K562 (cell line): Measurements from ENCODE around the gene SUPT3H. TPM values are rescaled to one million over a fixed set of nuclear protein-coding genes. Genes with fewer than 3 reads are reported as not detected.

Source experiments
- ATAC-seq: fragments of 200-7000 bp; cut with Tn5 transposase; 3 replicates; pipeline ENCODE4 v1.9.1; 2020; ENCODE audit warnings: moderate library complexity
- BruUV-seq: library from RNA; stranded (reverse); fragments of 400-500 nt; replicated peaks from 2 replicates; lab custom pipeline; 2021; lab: Mats Ljungman, UMichigan
- CTCF ChIA-PET: fragments of 300-600 bp; formaldehyde crosslinking; extraction: SDS; loops from one replicate; lab custom pipeline; 2021; ENCODE audit warnings: low intra/inter-chr PET ratio; lab: Yijun Ruan, JAX
- POLR2A ChIA-PET: fragments of 300-600, 350-650 bp; sonication (Branson Sonifier 250); formaldehyde crosslinking; extraction: SDS; loops from one replicate; lab custom pipeline; 2021; ENCODE audit warnings: antibody characterized with exemption, inconsistent platforms; lab: Yijun Ruan, JAX
- DNase-seq, 4 experiments: peaks; one replicate each; pipeline versions ENCODE4 v3.0.0 to v3.0.0-alpha.2; 2011 to 2018; ENCODE audit warnings: low spot score in 3 of 4, mixed read lengths in 3 of 4; ENCODE audit errors: extremely low read depth in 1 of 4
- FAIRE-seq: peaks from 2 replicates; lab custom pipeline; 2011; peaks lifted over from hg19 to GRCh38; lab: Jason Lieb, UNC
- H2AFZ ChIP-seq: 2 replicates; pipeline ENCODE4 v1.6.0; 2011; ENCODE audit warnings: low read depth, low read length, control low read depth, inconsistent platforms
- H3K27ac ChIP-seq: fragments of 200-600 bp; 3 replicates; pipeline ENCODE4 v1.8.0; 2011; ENCODE audit warnings: low read depth, mild to moderate bottlenecking, control low read depth, inconsistent platforms, low read length, moderate library complexity, mixed read lengths; ENCODE audit errors: extremely low read depth
- H3K27me3 ChIP-seq, 2 experiments: fragments of 300-600 bp in 1 of 2; 2 replicates in 1 of 2; 3 replicates in 1 of 2; pipeline versions ENCODE4 v1.6.0 to v1.8.0; 2011; ENCODE audit warnings: inconsistent platforms in 2 of 2, low read length in 2 of 2, mild to moderate bottlenecking in 1 of 2, mixed read lengths in 1 of 2, moderate library complexity in 1 of 2; ENCODE audit not compliant: control insufficient read depth in 2 of 2, insufficient read depth in 2 of 2
- H3K36me3 ChIP-seq: fragments of 300-600 bp; 3 replicates; pipeline ENCODE4 v1.8.0; 2011; ENCODE audit warnings: mild to moderate bottlenecking, low read length, inconsistent platforms; ENCODE audit not compliant: control insufficient read depth, insufficient read depth
- H3K4me1 ChIP-seq, 2 experiments: fragments of 200-600 bp in 1 of 2; replicated peaks in 1 of 2; 2 replicates in 1 of 2; 3 replicates in 1 of 2; pipeline versions ENCODE4 v1.5.1 to v1.8.0; 2011; ENCODE audit warnings: inconsistent platforms in 2 of 2, low read length in 2 of 2, mild to moderate bottlenecking in 1 of 2, mixed read lengths in 1 of 2, moderate library complexity in 1 of 2; ENCODE audit not compliant: control insufficient read depth in 2 of 2, insufficient read depth in 2 of 2
- H3K4me2 ChIP-seq: 2 replicates; pipeline ENCODE4 v1.6.1; 2011; ENCODE audit warnings: low read length, control low read depth, inconsistent platforms, mixed read lengths; ENCODE audit not compliant: insufficient read depth
- H3K4me3 ChIP-seq: fragments of 200-600 bp; sonication (generic), shearing (Covaris generic); 2 replicates; pipeline ENCODE4 v1.5.1; 2016; ENCODE audit warnings: control low read depth, inconsistent platforms
- H3K79me2 ChIP-seq: fragments of 200-600 bp; 3 replicates; pipeline ENCODE4 v1.8.0; 2011; ENCODE audit warnings: low read length, inconsistent platforms; ENCODE audit not compliant: control insufficient read depth, insufficient read depth
- H3K9ac ChIP-seq, 2 experiments: 2 replicates each; pipeline versions ENCODE4 v1.6.0 to v1.6.1; 2011; ENCODE audit warnings: low read depth in 2 of 2, low read length in 2 of 2, control low read depth in 1 of 2, inconsistent platforms in 1 of 2, mild to moderate bottlenecking in 1 of 2, mixed read lengths in 1 of 2; ENCODE audit not compliant: insufficient read depth in 1 of 2
- H3K9me1 ChIP-seq: one replicate; pipeline ENCODE4 v1.6.0; 2011; ENCODE audit warnings: inconsistent platforms, mild to moderate bottlenecking, low read length, moderate library complexity; ENCODE audit not compliant: control insufficient read depth, insufficient read depth
- H3K9me3 ChIP-seq: replicated peaks from 2 replicates; pipeline ENCODE4 v1.5.1; 2011; ENCODE audit warnings: low read depth, low read length, inconsistent platforms; ENCODE audit not compliant: control insufficient read depth, insufficient read depth
- H4K20me1 ChIP-seq: replicated peaks from 2 replicates; pipeline ENCODE4 v1.6.1; 2011; ENCODE audit warnings: low read length, inconsistent platforms, mixed read lengths; ENCODE audit not compliant: control insufficient read depth, insufficient read depth
- GTF2A2 ChIP-seq: IDR thresholded peaks from 2 replicates; pipeline ENCODE4 v1.6.1; 2016; ENCODE audit warnings: mild to moderate bottlenecking, missing genetic modification characterization, missing compliant biosample characterization
- PTRF ChIP-seq: fragments of 450-650 bp; IDR thresholded peaks from 2 replicates; pipeline ENCODE4 v1.6.1; 2016; ENCODE audit warnings: mild to moderate bottlenecking, missing genetic modification characterization, missing compliant biosample characterization
- RB1 ChIP-seq: fragments of 450-650 bp; IDR thresholded peaks from 2 replicates; pipeline ENCODE4 v1.6.1; 2017; ENCODE audit warnings: low read depth, mild to moderate bottlenecking
- ZNF134 ChIP-seq: fragments of 250-450 bp; sonication (Bioruptor Pico); conservative IDR thresholded peaks from 2 replicates; pipeline ENCODE4 v1.4.0; 2020
- WGBS: fragments of 100-300 bp; shearing (Covaris generic); methylation state at CpG from one replicate; pipeline ENCODE4 v1.1.6; 2016; ENCODE audit warnings: low coverage, mixed read lengths; ENCODE audit not compliant: insufficient coverage; ENCODE audit errors: missing lambda C conversion rate; 5-methylcytosine and 5-hydroxymethylcytosine counted together
- in situ Hi-C: fragments of 300-500 bp; cut with MboI; formaldehyde crosslinking; loops from 4 replicates; pipeline ENCODE4 v1.15.0; 2018; ENCODE audit warnings: inconsistent platforms, mixed read lengths
- intact Hi-C: fragments of 100-400 bp; cut with micrococcal nuclease; formaldehyde crosslinking; loops from 2 replicates; pipeline ENCODE4 v1.14.2; 2022
- polyA plus RNA-seq, 8 experiments: library from polyadenylated mRNA; depleted of rRNA in 4 of 8; stranded (reverse) in 5 of 8; unstranded in 3 of 8; fragments of >200 nt; fragmentation: Nextera tagmentation in 2 of 8; fragmentation: Illumina TruSeq in 1 of 8; extraction: Ambion mirVana in 2 of 8; extraction: Trizol in 1 of 8; gene quantifications; 2 replicates each; pipeline versions ENCODE4 v1.2.1 to v1.2.3, GENCODE V29; 2011 to 2014; ENCODE audit warnings: inconsistent platforms in 1 of 8, missing spikeins in 1 of 8
- total RNA-seq, 7 experiments: library from RNA; depleted of rRNA in 6 of 7; stranded (reverse); fragments of >200 nt in 6 of 7; fragmentation: Illumina TruSeq in 2 of 7; extraction: Trizol in 2 of 7; gene quantifications; 2 replicates each; pipeline versions ENCODE4 v1.2.1 to v1.2.3, GENCODE V29; 2011 to 2021; ENCODE audit warnings: low replicate concordance in 1 of 7
- TF ChIP-seq, protein P1 (sequence below): fragments of 450-650 bp; IDR thresholded peaks from 2 replicates; pipeline ENCODE4 v1.6.1; 2016; ENCODE audit warnings: low read depth

SUPT3H gene
- total and polyA plus RNA-seq, 9 of the 15 experiments (the other 6 are each of a cell fraction or from before 2014, with no cell fraction given): 7.2 to 16.3 (median 11.9) TPM

DNA sequence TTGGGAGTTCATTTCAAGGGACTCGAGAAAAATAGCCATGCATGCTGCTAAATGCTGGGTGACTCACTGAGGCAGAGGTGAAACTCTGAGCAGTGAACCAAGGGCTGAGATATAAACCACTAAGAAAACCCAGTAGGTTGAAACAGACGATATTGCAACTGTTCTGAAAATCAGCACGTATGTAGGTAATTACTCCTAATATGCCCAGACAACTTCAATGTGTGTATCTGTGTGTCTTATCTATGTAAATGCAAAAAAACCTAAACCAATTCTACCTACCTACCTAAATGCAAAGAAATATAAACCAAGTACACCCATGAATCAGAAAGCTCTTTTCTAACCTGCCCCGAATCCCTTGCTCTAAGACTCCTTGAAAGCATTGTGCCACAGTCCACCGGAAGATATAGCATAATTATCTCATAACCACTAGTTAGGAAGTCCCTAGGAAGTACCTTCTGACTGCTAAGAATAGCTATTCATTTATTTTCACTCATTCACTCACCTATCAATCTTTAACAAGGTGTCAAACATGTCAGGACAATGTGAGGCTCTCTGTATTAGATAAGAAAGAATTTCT lies 508.3 kb downstream of the SUPT3H start:
- Histone ChIP-seq H3K4me3 (no peak overlapping the region), H3K36me3 (no peaks in the 10 kb centered on the region), H3K27me3 (no peaks in the 10 kb centered on the region; a peak in 1 of 5 replicates), H3K9ac (no peak overlapping the region), H3K27ac (no peak overlapping the region), H3K4me2 (no peak overlapping the region), H3K9me1 (no peaks in the 10 kb centered on the region), H2AFZ (no peak overlapping the region), H4K20me1 (no peaks in the 10 kb centered on the region), H3K79me2 (no peaks in the 10 kb centered on the region), H3K9me3 (no peaks in the 10 kb centered on the region), H3K4me1 (no peaks in the 10 kb centered on the region)
- no peak for ATAC-seq
- no peak for FAIRE-seq
- in situ Hi-C loops: no loop called here
- intact Hi-C loops: no loop called here
- BruUV-seq: no TSS peak
- POLR2A ChIA-PET: no interaction called here
- no peak for DNase-seq
- CTCF ChIA-PET: no interaction called here
- 6% methylated on average over 5 of the region's 5 CpGs for WGBS
- TF ChIP-seq, protein P1, sequence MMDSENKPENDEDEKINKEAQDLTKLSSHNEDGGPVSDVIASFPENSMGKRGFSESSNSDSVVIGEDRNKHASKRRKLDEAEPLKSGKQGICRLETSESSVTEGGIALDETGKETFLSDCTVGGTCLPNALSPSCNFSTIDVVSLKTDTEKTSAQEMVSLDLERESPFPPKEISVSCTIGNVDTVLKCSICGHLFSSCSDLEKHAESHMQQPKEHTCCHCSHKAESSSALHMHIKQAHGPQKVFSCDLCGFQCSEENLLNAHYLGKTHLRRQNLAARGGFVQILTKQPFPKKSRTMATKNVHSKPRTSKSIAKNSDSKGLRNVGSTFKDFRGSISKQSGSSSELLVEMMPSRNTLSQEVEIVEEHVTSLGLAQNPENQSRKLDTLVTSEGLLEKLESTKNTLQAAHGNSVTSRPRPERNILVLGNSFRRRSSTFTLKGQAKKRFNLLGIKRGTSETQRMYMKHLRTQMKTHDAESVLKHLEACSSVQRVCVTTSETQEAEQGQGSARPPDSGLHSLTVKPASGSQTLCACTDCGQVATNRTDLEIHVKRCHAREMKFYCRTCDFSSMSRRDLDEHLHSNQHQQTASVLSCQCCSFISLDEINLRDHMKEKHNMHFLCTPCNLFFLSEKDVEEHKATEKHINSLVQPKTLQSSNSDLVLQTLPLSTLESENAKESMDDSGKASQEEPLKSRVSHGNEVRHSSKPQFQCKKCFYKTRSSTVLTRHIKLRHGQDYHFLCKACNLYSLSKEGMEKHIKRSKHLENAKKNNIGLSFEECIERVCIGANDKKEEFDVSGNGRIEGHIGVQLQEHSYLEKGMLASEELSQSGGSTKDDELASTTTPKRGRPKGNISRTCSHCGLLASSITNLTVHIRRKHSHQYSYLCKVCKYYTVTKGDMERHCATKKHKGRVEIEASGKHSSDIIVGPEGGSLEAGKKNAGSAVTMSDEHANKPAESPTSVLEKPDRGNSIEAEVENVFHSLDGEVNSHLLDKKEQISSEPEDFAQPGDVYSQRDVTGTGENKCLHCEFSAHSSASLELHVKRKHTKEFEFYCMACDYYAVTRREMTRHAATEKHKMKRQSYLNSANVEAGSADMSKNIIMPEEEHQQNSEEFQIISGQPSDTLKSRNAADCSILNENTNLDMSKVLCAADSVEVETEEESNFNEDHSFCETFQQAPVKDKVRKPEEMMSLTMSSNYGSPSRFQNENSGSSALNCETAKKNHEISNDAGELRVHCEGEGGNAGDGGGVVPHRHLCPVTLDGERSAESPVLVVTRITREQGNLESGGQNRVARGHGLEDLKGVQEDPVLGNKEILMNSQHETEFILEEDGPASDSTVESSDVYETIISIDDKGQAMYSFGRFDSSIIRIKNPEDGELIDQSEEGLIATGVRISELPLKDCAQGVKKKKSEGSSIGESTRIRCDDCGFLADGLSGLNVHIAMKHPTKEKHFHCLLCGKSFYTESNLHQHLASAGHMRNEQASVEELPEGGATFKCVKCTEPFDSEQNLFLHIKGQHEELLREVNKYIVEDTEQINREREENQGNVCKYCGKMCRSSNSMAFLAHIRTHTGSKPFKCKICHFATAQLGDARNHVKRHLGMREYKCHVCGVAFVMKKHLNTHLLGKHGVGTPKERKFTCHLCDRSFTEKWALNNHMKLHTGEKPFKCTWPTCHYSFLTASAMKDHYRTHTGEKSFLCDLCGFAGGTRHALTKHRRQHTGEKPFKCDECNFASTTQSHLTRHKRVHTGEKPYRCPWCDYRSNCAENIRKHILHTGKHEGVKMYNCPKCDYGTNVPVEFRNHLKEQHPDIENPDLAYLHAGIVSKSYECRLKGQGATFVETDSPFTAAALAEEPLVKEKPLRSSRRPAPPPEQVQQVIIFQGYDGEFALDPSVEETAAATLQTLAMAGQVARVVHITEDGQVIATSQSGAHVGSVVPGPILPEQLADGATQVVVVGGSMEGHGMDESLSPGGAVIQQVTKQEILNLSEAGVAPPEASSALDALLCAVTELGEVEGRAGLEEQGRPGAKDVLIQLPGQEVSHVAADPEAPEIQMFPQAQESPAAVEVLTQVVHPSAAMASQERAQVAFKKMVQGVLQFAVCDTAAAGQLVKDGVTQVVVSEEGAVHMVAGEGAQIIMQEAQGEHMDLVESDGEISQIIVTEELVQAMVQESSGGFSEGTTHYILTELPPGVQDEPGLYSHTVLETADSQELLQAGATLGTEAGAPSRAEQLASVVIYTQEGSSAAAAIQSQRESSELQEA: no peak
- no peak for TF ChIP-seq GTF2A2 (tag)
- no peak for TF ChIP-seq PTRF (tag)
- TF ChIP-seq RB1: no peak
- no peak for TF ChIP-seq ZNF134 (CRISPR knock-in tag)
